NB4 (cell line): ENCODE measurements around the gene TMEM151A.
"Not testable (repeated sequence)": the region's sequence is repeated elsewhere in the genome, so short reads cannot be mapped to it uniquely, and the experiment has no call there.

Experiments
- POLR2A ChIP-seq: IDR thresholded peaks from 2 replicates; pipeline ENCODE4 v1.6.1; 2011; ENCODE audit warnings: mild to moderate bottlenecking; ENCODE audit not compliant: insufficient read length; ENCODE audit errors: extremely low read depth
- TF ChIP-seq, protein P1 (sequence below): IDR thresholded peaks from one replicate; pipeline ENCODE4 v1.5.1; 2012; ENCODE audit warnings: low read depth, low read length

DNA sequence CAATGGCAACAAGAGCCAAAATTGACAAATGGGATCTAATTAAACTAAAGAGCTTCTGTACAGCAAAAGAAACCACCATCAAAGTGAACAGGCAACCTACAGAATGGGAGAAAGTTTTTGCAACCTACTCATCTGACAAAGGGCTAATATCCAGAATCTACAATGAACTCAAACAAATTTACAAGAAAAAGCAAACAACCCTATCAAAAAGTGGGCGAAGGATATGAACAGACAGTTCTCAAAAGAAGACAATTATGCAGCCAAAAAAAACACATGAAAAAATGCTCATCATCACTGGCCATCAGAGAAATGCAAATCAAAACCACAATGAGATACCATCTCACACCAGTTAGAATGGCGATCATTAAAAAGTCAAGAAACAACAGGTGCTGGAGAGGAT, 28.6 kb downstream of the TMEM151A start:
- TF ChIP-seq, protein P1, sequence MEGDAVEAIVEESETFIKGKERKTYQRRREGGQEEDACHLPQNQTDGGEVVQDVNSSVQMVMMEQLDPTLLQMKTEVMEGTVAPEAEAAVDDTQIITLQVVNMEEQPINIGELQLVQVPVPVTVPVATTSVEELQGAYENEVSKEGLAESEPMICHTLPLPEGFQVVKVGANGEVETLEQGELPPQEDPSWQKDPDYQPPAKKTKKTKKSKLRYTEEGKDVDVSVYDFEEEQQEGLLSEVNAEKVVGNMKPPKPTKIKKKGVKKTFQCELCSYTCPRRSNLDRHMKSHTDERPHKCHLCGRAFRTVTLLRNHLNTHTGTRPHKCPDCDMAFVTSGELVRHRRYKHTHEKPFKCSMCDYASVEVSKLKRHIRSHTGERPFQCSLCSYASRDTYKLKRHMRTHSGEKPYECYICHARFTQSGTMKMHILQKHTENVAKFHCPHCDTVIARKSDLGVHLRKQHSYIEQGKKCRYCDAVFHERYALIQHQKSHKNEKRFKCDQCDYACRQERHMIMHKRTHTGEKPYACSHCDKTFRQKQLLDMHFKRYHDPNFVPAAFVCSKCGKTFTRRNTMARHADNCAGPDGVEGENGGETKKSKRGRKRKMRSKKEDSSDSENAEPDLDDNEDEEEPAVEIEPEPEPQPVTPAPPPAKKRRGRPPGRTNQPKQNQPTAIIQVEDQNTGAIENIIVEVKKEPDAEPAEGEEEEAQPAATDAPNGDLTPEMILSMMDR, result not testable (repeated sequence)
- TF ChIP-seq POLR2A, result not testable (repeated sequence)
